Sigmoid colon (tissue), 7 donors: ENCODE measurements around the gene TRIM9. TPM values are rescaled to one million over a fixed set of nuclear protein-coding genes. Genes with fewer than 3 reads are reported as not detected.

ENCODE experiments used
- DNase-seq: peaks from one replicate; pipeline ENCODE4 v3.0.0-alpha.2; 2019
- H3K27ac ChIP-seq, 4 donors: fragments of 200-600 bp; sonication (generic); one replicate each; pipeline ENCODE4 v1.5.1; 2016 to 2019; ENCODE audit warnings: mild to moderate bottlenecking in 1 of 4
- H3K27me3 ChIP-seq, 3 donors: fragments of 200-600 bp; sonication (generic); one replicate each; pipeline ENCODE4 v1.5.1; 2019; ENCODE audit warnings: mild to moderate bottlenecking in 1 of 3
- H3K36me3 ChIP-seq, 4 donors: fragments of 200-600 bp; sonication (generic); one replicate each; pipeline ENCODE4 v1.5.1; 2016 to 2019
- H3K4me1 ChIP-seq, 4 donors: fragments of 200-600 bp; sonication (generic); one replicate each; pipeline ENCODE4 v1.5.1; 2017 to 2019
- H3K4me3 ChIP-seq, 4 donors: fragments of 200-600 bp; sonication (generic); one replicate each; pipeline ENCODE4 v1.5.1; 2017 to 2019; ENCODE audit warnings: mild to moderate bottlenecking in 2 of 4, moderate library complexity in 1 of 4
- H3K9me3 ChIP-seq, 4 donors: fragments of 200-600 bp in 3 of 4; sonication (generic) in 3 of 4; one replicate each; pipeline versions ENCODE4 v1.5.1 to v1.6.1; 2013 to 2019
- CTCF ChIP-seq, 4 experiments: fragments of 450-650 bp in 3 of 4; fragments of 200-600 bp in 1 of 4; IDR thresholded peaks; one replicate each; pipeline ENCODE4 v1.5.1; 2016 to 2019; ENCODE audit warnings: antibody characterized with exemption in 4 of 4, mild to moderate bottlenecking in 3 of 4, moderate library complexity in 2 of 4
- EP300 ChIP-seq, 4 donors: sonication (generic); formaldehyde crosslinking; IDR thresholded peaks; one replicate each; pipeline ENCODE4 v1.6.1; 2017; ENCODE audit warnings: antibody characterized with exemption in 4 of 4
- POLR2A ChIP-seq, 2 donors: fragments of 450-650 bp; IDR thresholded peaks; one replicate each; pipeline ENCODE4 v1.6.1; 2016; ENCODE audit warnings: antibody characterized with exemption in 2 of 2, mild to moderate bottlenecking in 2 of 2, moderate library complexity in 2 of 2
- POLR2AphosphoS5 ChIP-seq, 4 donors: sonication (generic); formaldehyde crosslinking; IDR thresholded peaks; one replicate each; pipeline ENCODE4 v1.6.1; 2017; ENCODE audit warnings: antibody characterized with exemption in 4 of 4
- WGBS, 2 donors: extraction: QIAGEN DNeasy Blood & Tissue Kit; methylation state at CpG; one replicate each; pipeline ENCODE4 v1.1.7; 2013; 5-methylcytosine and 5-hydroxymethylcytosine counted together
- intact Hi-C: fragments of 100-400 bp; cut with DNase I; formaldehyde crosslinking; loops from one replicate; pipeline ENCODE4 v1.15.1; 2023
- polyA plus RNA-seq, 3 donors: library from polyadenylated mRNA; stranded (reverse); fragments of 200-250 nt; gene quantifications; one replicate each; pipeline ENCODE4 v1.2.3, GENCODE V29; 2013
- total RNA-seq, 4 donors: library from RNA; depleted of rRNA; stranded (reverse); fragments of >200 nt; gene quantifications; one replicate each; pipeline ENCODE4 v1.1.0, GENCODE V29; 2016
- donor health status: healthy with polysubstance abuse.
- donor health status: Bipolar disorder and iron deficiency.
- donor health status: healthy.

TRIM9 gene
- total and polyA plus RNA-seq, 7 donors, result 2.4 to 21.0 (median 13.5) TPM

GRCh38 chr14:51041108-51041531 lies 53.8 kb downstream of the TRIM9 start:
- H3K4me1 ChIP-seq, result peaks cover 0 to 5% (median 0%) of the 10 kb centered on the region in 4 donors
- TF ChIP-seq CTCF (IDR thresholded peaks at IDR 0.05) (no peak), POLR2AphosphoS5 (IDR thresholded peaks at IDR 0.05) (no peak), POLR2A (IDR thresholded peaks at IDR 0.05) (no peak), EP300 (IDR thresholded peaks at IDR 0.05) (no peak)

GRCh38 chr14:51039252-51039651 lies 55.7 kb downstream of the TRIM9 start:
- Histone ChIP-seq H3K27ac (no peak overlapping the region), H3K9me3 (no peaks in the 10 kb centered on the region), H3K4me1 (peaks cover 0 to 5% (median 0%) of the 10 kb centered on the region in 4 donors), H3K36me3 (no peaks in the 10 kb centered on the region), H3K27me3 (no peaks in the 10 kb centered on the region), H3K4me3 (no peak overlapping the region)
- intact Hi-C loops, result no loop called here
- DNase-seq, result no peak
- 66 to 85% methylated on average over 7 of the region's 7 CpGs for WGBS, 2 donors
- no peak for TF ChIP-seq EP300 (IDR thresholded peaks at IDR 0.05)
- no peak for TF ChIP-seq POLR2A (IDR thresholded peaks at IDR 0.05)
- no peak for TF ChIP-seq POLR2AphosphoS5 (IDR thresholded peaks at IDR 0.05)
- no peak for TF ChIP-seq CTCF (IDR thresholded peaks at IDR 0.05)

More at GRCh38 chr14:51041108-51041531, 53.8 kb downstream of the TRIM9 start:
- H3K9me3 ChIP-seq, result no peaks in the 10 kb centered on the region
- H3K36me3 ChIP-seq, result no peaks in the 10 kb centered on the region
- intact Hi-C loops, result no loop called here
- 25 to 73% methylated on average over 5 of the region's 5 CpGs for WGBS, 2 donors
- no peak overlapping the region for H3K4me3 ChIP-seq
- H3K27ac ChIP-seq, result no peak overlapping the region
- no peak for DNase-seq
- H3K27me3 ChIP-seq, result no peaks in the 10 kb centered on the region

GRCh38 chr14:51035611-51036192 lies 59.2 kb downstream of the TRIM9 start:
- WGBS, 2 donors, result 73 to 78% methylated on average over 9 of the region's 9 CpGs
- no peak for TF ChIP-seq CTCF (IDR thresholded peaks at IDR 0.05)
- no peak for TF ChIP-seq EP300 (IDR thresholded peaks at IDR 0.05)
- TF ChIP-seq POLR2A (IDR thresholded peaks at IDR 0.05), result no peak
- TF ChIP-seq POLR2AphosphoS5 (IDR thresholded peaks at IDR 0.05), result no peak

GRCh38 chr14:51028851-51029754 lies 65.8 kb downstream of the TRIM9 start:
- H3K36me3 ChIP-seq, result no peaks in the 10 kb centered on the region
- H3K27me3 ChIP-seq, result no peaks in the 10 kb centered on the region
- no peak for DNase-seq
- H3K4me3 ChIP-seq, result no peak overlapping the region
- no peaks in the 10 kb centered on the region for H3K9me3 ChIP-seq
- intact Hi-C loops, result loop anchor here (5.0 kb wide), 1 partner anchor 43 kb away; no protein-coding TSS in a partner anchor
- peaks cover 0 to 29% (median 19%) of the 10 kb centered on the region in 4 donors for H3K4me1 ChIP-seq
- no peak for TF ChIP-seq POLR2AphosphoS5 (IDR thresholded peaks at IDR 0.05)
- no peak for TF ChIP-seq CTCF (IDR thresholded peaks at IDR 0.05)
- no peak for TF ChIP-seq EP300 (IDR thresholded peaks at IDR 0.05)
- TF ChIP-seq POLR2A (IDR thresholded peaks at IDR 0.05), result no peak
- WGBS, 2 donors, result 88 to 89% methylated on average over 16 of the region's 16 CpGs
- no peak overlapping the region for H3K27ac ChIP-seq

More at GRCh38 chr14:51035611-51036192, 59.2 kb downstream of the TRIM9 start:
- Histone ChIP-seq H3K4me3 (no peak overlapping the region), H3K27me3 (no peaks in the 10 kb centered on the region), H3K9me3 (no peaks in the 10 kb centered on the region), H3K36me3 (no peaks in the 10 kb centered on the region), H3K4me1 (peaks cover 0 to 5% (median 0%) of the 10 kb centered on the region in 4 donors), H3K27ac (no peak overlapping the region)
- intact Hi-C loops, result no loop called here
- DNase-seq, result no peak
